OCI-LY3 (cell line): Measurements from ENCODE around the gene ANO6.

Experiments used
- H2AFZ ChIP-seq: fragments of 200-600, 300-600 bp; shearing (Covaris generic); 2 replicates; pipeline ENCODE4 v1.6.0; 2014; ENCODE audit warnings: antibody characterized with exemption, low read depth, low read length
- H3K27ac ChIP-seq: fragments of 200-600, 300-600 bp; sonication (generic); 2 replicates; pipeline ENCODE4 v1.5.1; 2014; ENCODE audit warnings: mild to moderate bottlenecking, low read length, moderate library complexity, mixed read lengths
- H3K27me3 ChIP-seq: fragments of 200-600, 300-600 bp; sonication (generic); 2 replicates; pipeline ENCODE4 v1.6.1; 2014; ENCODE audit warnings: low read depth, low read length, mixed read lengths
- H3K36me3 ChIP-seq: fragments of 200-600, 300-600 bp; sonication (generic); replicated peaks from 2 replicates; pipeline ENCODE3; 2014; ENCODE audit warnings: low read depth, low read length, mixed read lengths
- H3K4me1 ChIP-seq: fragments of 300-600, 200-600 bp; sonication (generic); 2 replicates; pipeline ENCODE4 v1.6.1; 2014; ENCODE audit warnings: low read length, mixed read lengths
- H3K4me2 ChIP-seq: fragments of 200-600, 300-600 bp; sonication (generic); 2 replicates; pipeline ENCODE4 v1.6.1; 2014; ENCODE audit warnings: low read length, mixed read lengths
- H3K4me3 ChIP-seq: fragments of 300-600, 200-600 bp; sonication (generic); 2 replicates; pipeline ENCODE4 v1.5.1; 2014; ENCODE audit warnings: antibody characterized with exemption, mild to moderate bottlenecking, low read length, moderate library complexity
- H3K79me2 ChIP-seq: fragments of 300-600, 200-600 bp; shearing (Covaris generic); 2 replicates; pipeline ENCODE4 v1.6.1; 2014; ENCODE audit warnings: mild to moderate bottlenecking, low read length, mixed read lengths
- H3K9ac ChIP-seq: fragments of 300-600, 200-600 bp; shearing (Covaris generic); 2 replicates; pipeline ENCODE4 v1.6.0; 2014; ENCODE audit warnings: mild to moderate bottlenecking, low read length, moderate library complexity
- H3K9me3 ChIP-seq: fragments of 200-600, 300-600 bp; shearing (Covaris generic); 2 replicates; pipeline ENCODE4 v1.6.1; 2014; ENCODE audit warnings: low read length, mixed read lengths; ENCODE audit not compliant: insufficient read depth
- H4K20me1 ChIP-seq: fragments of 200-600, 300-600 bp; sonication (generic); 2 replicates; pipeline ENCODE4 v1.6.1; 2016; ENCODE audit warnings: low read length, mixed read lengths; ENCODE audit not compliant: insufficient read depth
- CTCF ChIP-seq: fragments of 200-600, 300-600 bp; sonication (generic); IDR thresholded peaks from 2 replicates; pipeline ENCODE4 v1.5.1; 2014; ENCODE audit warnings: antibody characterized with exemption, low read length, low read depth
- EZH2phosphoT487 ChIP-seq: fragments of 200-600 bp; shearing (Covaris generic); IDR thresholded peaks from 2 replicates; pipeline ENCODE4 v1.6.1; 2018; ENCODE audit warnings: antibody characterized with exemption, mixed run types, low read depth

The ANO6 gene

GRCh38 chr12:45411626-45412025 lies 195.7 kb downstream of the ANO6 start:
- Histone ChIP-seq H3K79me2 (no peaks in the 10 kb centered on the region), H3K27me3 (no peaks in the 10 kb centered on the region), H4K20me1 (no peaks in the 10 kb centered on the region), H3K27ac (no peak overlapping the region), H3K4me3 (no peak overlapping the region), H2AFZ (no peak overlapping the region), H3K4me2 (no peak overlapping the region), H3K36me3 (peaks cover 3% of the 10 kb centered on the region), H3K4me1 (peaks cover 7% of the 10 kb centered on the region), H3K9me3 (no peaks in the 10 kb centered on the region), H3K9ac (no peak overlapping the region)
- TF ChIP-seq CTCF, result no peak
- TF ChIP-seq EZH2phosphoT487, result no peak

- no peak overlapping the region for H2AFZ ChIP-seq
- H3K9me3 ChIP-seq, result no peaks in the 10 kb centered on the region
- H3K9ac ChIP-seq, result no peak overlapping the region
- no peaks in the 10 kb centered on the region for H3K27me3 ChIP-seq
- no peak overlapping the region for H3K27ac ChIP-seq
- TF ChIP-seq CTCF (no peak), EZH2phosphoT487 (no peak)
- peaks cover 3% of the 10 kb centered on the region for H3K36me3 ChIP-seq
- no peak overlapping the region for H3K4me3 ChIP-seq
- H3K4me2 ChIP-seq, result no peak overlapping the region
- no peaks in the 10 kb centered on the region for H3K79me2 ChIP-seq
- peaks cover 21% of the 10 kb centered on the region for H3K4me1 ChIP-seq
- H4K20me1 ChIP-seq, result no peaks in the 10 kb centered on the region
Observed at GRCh38 chr12:45415393-45415817, 199.5 kb downstream of the ANO6 start.

GRCh38 chr12:45416126-45416525 lies 200.2 kb downstream of the ANO6 start:
- Histone ChIP-seq H3K9me3 (no peaks in the 10 kb centered on the region), H2AFZ (no peak overlapping the region), H3K27ac (no peak overlapping the region), H3K4me3 (no peak overlapping the region), H3K9ac (no peak overlapping the region), H3K4me2 (no peak overlapping the region), H3K79me2 (no peaks in the 10 kb centered on the region), H4K20me1 (no peaks in the 10 kb centered on the region), H3K27me3 (no peaks in the 10 kb centered on the region), H3K36me3 (peaks cover 3% of the 10 kb centered on the region), H3K4me1 (peaks cover 21% of the 10 kb centered on the region)
- TF ChIP-seq CTCF (no peak), EZH2phosphoT487 (no peak)

- no peaks in the 10 kb centered on the region for H3K27me3 ChIP-seq
- no peaks in the 10 kb centered on the region for H3K36me3 ChIP-seq
- H3K79me2 ChIP-seq, result no peaks in the 10 kb centered on the region
- TF ChIP-seq EZH2phosphoT487, result no peak
- no peaks in the 10 kb centered on the region for H4K20me1 ChIP-seq
- no peak overlapping the region for H3K9ac ChIP-seq
- no peak overlapping the region for H3K4me3 ChIP-seq
- no peaks in the 10 kb centered on the region for H3K9me3 ChIP-seq
- H3K27ac ChIP-seq, result no peak overlapping the region
- H3K4me1 ChIP-seq, result peaks cover 21% of the 10 kb centered on the region
- H3K4me2 ChIP-seq, result no peak overlapping the region
- H2AFZ ChIP-seq, result no peak overlapping the region
Observed at GRCh38 chr12:45418520-45418919, 202.6 kb downstream of the ANO6 start.
